HepG2 (cell line): ENCODE results near the gene SHLD3. TPM values are rescaled to one million over a fixed set of nuclear protein-coding genes. Genes with fewer than 3 reads are reported as not detected.

Experiments used
- AKAP8 ChIP-seq: sonication (generic); formaldehyde crosslinking; IDR thresholded peaks from 2 replicates; pipeline ENCODE4 v1.5.1; 2020; ENCODE audit warnings: mild to moderate bottlenecking, missing genetic modification reagents
- ETV5 ChIP-seq: IDR thresholded peaks from 2 replicates; pipeline ENCODE4 v1.6.1; 2018; ENCODE audit warnings: missing biosample characterization, missing genetic modification reagents, inconsistent platforms, borderline replicate concordance
- FIP1L1 ChIP-seq: fragments of 200-400 bp; formaldehyde crosslinking; IDR thresholded peaks from 2 replicates; pipeline ENCODE4 v1.6.1; 2018; ENCODE audit warnings: low read depth, mild to moderate bottlenecking, low read length, moderate library complexity, borderline replicate concordance; ENCODE audit not compliant: insufficient read depth
- HMG20B ChIP-seq: conservative IDR thresholded peaks from 2 replicates; pipeline ENCODE4 v1.6.1; 2016; ENCODE audit warnings: missing genetic modification reagents, missing compliant biosample characterization
- HOXA3 ChIP-seq: sonication (generic); formaldehyde crosslinking; IDR thresholded peaks from 2 replicates; pipeline ENCODE4 v1.5.0; 2020; ENCODE audit warnings: missing genetic modification reagents
- HOXD1 ChIP-seq: sonication (generic); formaldehyde crosslinking; IDR thresholded peaks from 2 replicates; pipeline ENCODE4 v1.5.0; 2020; ENCODE audit warnings: missing genetic modification reagents
- JARID2 ChIP-seq: sonication (generic); formaldehyde crosslinking; IDR thresholded peaks from 2 replicates; pipeline ENCODE4 v1.8.1; 2023; ENCODE audit warnings: missing genetic modification reagents, inconsistent platforms; ENCODE audit not compliant: insufficient replicate concordance
- RCOR2 ChIP-seq: IDR thresholded peaks from 2 replicates; pipeline ENCODE4 v1.6.1; 2016; ENCODE audit warnings: missing biosample characterization, missing genetic modification reagents
- ZNF230 ChIP-seq: sonication (generic); formaldehyde crosslinking; IDR thresholded peaks from 2 replicates; pipeline ENCODE4 v1.4.0; 2020; ENCODE audit warnings: mild to moderate bottlenecking, missing genetic modification reagents
- ZNF251 ChIP-seq: sonication (generic); formaldehyde crosslinking; IDR thresholded peaks from 2 replicates; pipeline ENCODE4 v1.9.0; 2021; ENCODE audit warnings: mild to moderate bottlenecking, missing genetic modification reagents
- ZNF468 ChIP-seq: sonication (generic); formaldehyde crosslinking; IDR thresholded peaks from 2 replicates; pipeline ENCODE4 v1.8.0; 2022; ENCODE audit warnings: mild to moderate bottlenecking, moderate library complexity, missing genetic modification reagents
- ZNF549 ChIP-seq: sonication (generic); formaldehyde crosslinking; IDR thresholded peaks from 2 replicates; pipeline ENCODE4 v1.5.0; 2020; ENCODE audit warnings: missing genetic modification reagents
- ZNF563 ChIP-seq: sonication (generic); formaldehyde crosslinking; IDR thresholded peaks from 2 replicates; pipeline ENCODE4 v1.8.0; 2022; ENCODE audit warnings: mild to moderate bottlenecking, moderate library complexity, missing genetic modification reagents
- ZNF678 ChIP-seq: sonication (generic); formaldehyde crosslinking; IDR thresholded peaks from 2 replicates; pipeline ENCODE4 v1.4.0; 2020; ENCODE audit warnings: mild to moderate bottlenecking, missing genetic modification reagents
- ZNF780A ChIP-seq: sonication (generic); formaldehyde crosslinking; IDR thresholded peaks from 2 replicates; pipeline ENCODE4 v1.8.0; 2022; ENCODE audit warnings: mild to moderate bottlenecking, missing genetic modification reagents, moderate library complexity
- polyA plus RNA-seq, 8 experiments: library from polyadenylated mRNA; depleted of rRNA in 3 of 8; stranded (reverse) in 7 of 8; unstranded in 1 of 8; fragments of >200 nt; fragmentation: Illumina TruSeq in 4 of 8; extraction: Trizol in 4 of 8; gene quantifications; 2 replicates each; pipeline versions ENCODE4 v1.2.1 to v1.2.3, GENCODE V29; 2011 to 2016; ENCODE audit warnings: low read depth in 4 of 8, missing spikeins in 1 of 8, mixed read lengths in 1 of 8; ENCODE audit not compliant: insufficient read depth in 1 of 8
- total RNA-seq, 5 experiments: library from RNA; depleted of rRNA; stranded (reverse); fragments of >200 nt; fragmentation: Illumina TruSeq; extraction: Trizol; gene quantifications; 2 replicates each; pipeline ENCODE4 v1.2.3, GENCODE V29; 2016; ENCODE audit warnings: low read depth in 1 of 5
- TF ChIP-seq, protein P1 (sequence below): sonication (generic); formaldehyde crosslinking; IDR thresholded peaks from 2 replicates; pipeline ENCODE4 v1.4.0; 2020; ENCODE audit warnings: mild to moderate bottlenecking, missing genetic modification reagents
- TF ChIP-seq, protein P2 (sequence below): sonication (generic); formaldehyde crosslinking; IDR thresholded peaks from 2 replicates; pipeline ENCODE4 v1.5.1; 2020; ENCODE audit warnings: mild to moderate bottlenecking, missing genetic modification reagents, borderline replicate concordance
- TF ChIP-seq, protein P3 (sequence below), 2 experiments: sonication (generic) in 1 of 2; formaldehyde crosslinking in 1 of 2; IDR thresholded peaks; 2 replicates each; pipeline versions ENCODE4 v1.5.1 to v1.6.1; 2011 to 2020; ENCODE audit warnings: borderline replicate concordance in 1 of 2, low read depth in 1 of 2, low read length in 1 of 2, mild to moderate bottlenecking in 1 of 2, missing genetic modification reagents in 1 of 2, moderate library complexity in 1 of 2
- TF ChIP-seq, protein P4 (sequence below): IDR thresholded peaks from 2 replicates; pipeline ENCODE4 v1.6.1; 2016; ENCODE audit warnings: missing genetic modification reagents, missing compliant biosample characterization
- TF ChIP-seq, protein P5 (sequence below): sonication (generic); formaldehyde crosslinking; IDR thresholded peaks from 2 replicates; pipeline ENCODE4 v1.4.0; 2020; ENCODE audit warnings: missing genetic modification reagents, low read depth, mild to moderate bottlenecking, borderline replicate concordance

Gene SHLD3
- total and polyA plus RNA-seq, 2 of the 13 experiments (the other 11 are each of a cell fraction or from before 2014, with no cell fraction given) = 3.6 to 6.8 TPM

DNA sequence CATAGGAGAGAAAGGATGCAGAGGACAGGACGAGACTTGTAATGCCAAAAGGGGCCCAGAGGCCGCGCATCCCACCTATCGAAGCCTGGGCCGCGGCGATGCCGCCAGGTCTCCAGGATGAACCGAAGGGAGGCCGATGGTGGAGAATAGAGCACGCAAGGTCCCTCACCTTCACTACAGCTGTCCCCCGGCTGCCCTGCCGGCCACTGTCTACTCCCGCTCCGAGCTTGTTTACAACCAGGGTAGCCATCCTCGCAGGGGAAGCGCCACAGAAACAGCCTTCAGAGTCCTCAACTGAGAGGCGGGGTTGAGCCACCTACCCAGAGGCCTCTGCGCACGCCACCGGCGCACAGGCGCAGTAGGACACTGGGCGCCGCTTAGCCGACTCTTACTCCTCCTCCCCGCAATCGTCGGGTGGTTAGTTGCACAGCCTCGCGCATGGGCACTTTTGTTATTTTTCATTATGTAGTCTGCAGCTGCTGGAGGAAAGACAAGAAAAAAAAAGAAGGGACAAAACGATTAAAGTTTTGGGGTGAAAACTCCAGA lies 729 bp upstream of the SHLD3 start, which contains the start of gene TRIM23 (continued):
- no peak for TF ChIP-seq ZNF549
- no peak for TF ChIP-seq ZNF780A (CRISPR knock-in tag)
- TF ChIP-seq ZNF678 (CRISPR knock-in tag) = no peak
- TF ChIP-seq, protein P1, sequence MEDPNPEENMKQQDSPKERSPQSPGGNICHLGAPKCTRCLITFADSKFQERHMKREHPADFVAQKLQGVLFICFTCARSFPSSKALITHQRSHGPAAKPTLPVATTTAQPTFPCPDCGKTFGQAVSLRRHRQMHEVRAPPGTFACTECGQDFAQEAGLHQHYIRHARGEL (CRISPR knock-in tag) = no peak
- TF ChIP-seq HMG20B (CRISPR knock-in tag) = no peak
- TF ChIP-seq, protein P2, sequence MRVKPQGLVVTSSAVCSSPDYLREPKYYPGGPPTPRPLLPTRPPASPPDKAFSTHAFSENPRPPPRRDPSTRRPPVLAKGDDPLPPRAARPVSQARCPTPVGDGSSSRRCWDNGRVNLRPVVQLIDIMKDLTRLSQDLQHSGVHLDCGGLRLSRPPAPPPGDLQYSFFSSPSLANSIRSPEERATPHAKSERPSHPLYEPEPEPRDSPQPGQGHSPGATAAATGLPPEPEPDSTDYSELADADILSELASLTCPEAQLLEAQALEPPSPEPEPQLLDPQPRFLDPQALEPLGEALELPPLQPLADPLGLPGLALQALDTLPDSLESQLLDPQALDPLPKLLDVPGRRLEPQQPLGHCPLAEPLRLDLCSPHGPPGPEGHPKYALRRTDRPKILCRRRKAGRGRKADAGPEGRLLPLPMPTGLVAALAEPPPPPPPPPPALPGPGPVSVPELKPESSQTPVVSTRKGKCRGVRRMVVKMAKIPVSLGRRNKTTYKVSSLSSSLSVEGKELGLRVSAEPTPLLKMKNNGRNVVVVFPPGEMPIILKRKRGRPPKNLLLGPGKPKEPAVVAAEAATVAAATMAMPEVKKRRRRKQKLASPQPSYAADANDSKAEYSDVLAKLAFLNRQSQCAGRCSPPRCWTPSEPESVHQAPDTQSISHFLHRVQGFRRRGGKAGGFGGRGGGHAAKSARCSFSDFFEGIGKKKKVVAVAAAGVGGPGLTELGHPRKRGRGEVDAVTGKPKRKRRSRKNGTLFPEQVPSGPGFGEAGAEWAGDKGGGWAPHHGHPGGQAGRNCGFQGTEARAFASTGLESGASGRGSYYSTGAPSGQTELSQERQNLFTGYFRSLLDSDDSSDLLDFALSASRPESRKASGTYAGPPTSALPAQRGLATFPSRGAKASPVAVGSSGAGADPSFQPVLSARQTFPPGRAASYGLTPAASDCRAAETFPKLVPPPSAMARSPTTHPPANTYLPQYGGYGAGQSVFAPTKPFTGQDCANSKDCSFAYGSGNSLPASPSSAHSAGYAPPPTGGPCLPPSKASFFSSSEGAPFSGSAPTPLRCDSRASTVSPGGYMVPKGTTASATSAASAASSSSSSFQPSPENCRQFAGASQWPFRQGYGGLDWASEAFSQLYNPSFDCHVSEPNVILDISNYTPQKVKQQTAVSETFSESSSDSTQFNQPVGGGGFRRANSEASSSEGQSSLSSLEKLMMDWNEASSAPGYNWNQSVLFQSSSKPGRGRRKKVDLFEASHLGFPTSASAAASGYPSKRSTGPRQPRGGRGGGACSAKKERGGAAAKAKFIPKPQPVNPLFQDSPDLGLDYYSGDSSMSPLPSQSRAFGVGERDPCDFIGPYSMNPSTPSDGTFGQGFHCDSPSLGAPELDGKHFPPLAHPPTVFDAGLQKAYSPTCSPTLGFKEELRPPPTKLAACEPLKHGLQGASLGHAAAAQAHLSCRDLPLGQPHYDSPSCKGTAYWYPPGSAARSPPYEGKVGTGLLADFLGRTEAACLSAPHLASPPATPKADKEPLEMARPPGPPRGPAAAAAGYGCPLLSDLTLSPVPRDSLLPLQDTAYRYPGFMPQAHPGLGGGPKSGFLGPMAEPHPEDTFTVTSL (CRISPR knock-in tag) = no peak
- TF ChIP-seq JARID2 = no peak
- peak; percentile 56; the same call in 1 of the 2 replicates for TF ChIP-seq ZNF230 (CRISPR knock-in tag)
- TF ChIP-seq, protein P3, sequence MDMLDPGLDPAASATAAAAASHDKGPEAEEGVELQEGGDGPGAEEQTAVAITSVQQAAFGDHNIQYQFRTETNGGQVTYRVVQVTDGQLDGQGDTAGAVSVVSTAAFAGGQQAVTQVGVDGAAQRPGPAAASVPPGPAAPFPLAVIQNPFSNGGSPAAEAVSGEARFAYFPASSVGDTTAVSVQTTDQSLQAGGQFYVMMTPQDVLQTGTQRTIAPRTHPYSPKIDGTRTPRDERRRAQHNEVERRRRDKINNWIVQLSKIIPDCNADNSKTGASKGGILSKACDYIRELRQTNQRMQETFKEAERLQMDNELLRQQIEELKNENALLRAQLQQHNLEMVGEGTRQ (IDR thresholded peaks at IDR 0.05; ENCODE audit: low read depth, low read length) = no peak
- TF ChIP-seq, protein P3 (CRISPR knock-in tag; IDR thresholded peaks at IDR 0.05; ENCODE audit: borderline replicate concordance) = no peak
- TF ChIP-seq ZNF251 (CRISPR knock-in tag) = no peak
- no peak for TF ChIP-seq RCOR2
- TF ChIP-seq ETV5 (CRISPR knock-in tag) = no peak
- TF ChIP-seq, protein P4, sequence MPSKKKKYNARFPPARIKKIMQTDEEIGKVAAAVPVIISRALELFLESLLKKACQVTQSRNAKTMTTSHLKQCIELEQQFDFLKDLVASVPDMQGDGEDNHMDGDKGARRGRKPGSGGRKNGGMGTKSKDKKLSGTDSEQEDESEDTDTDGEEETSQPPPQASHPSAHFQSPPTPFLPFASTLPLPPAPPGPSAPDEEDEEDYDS = no peak; the same call in 1 of the 2 replicates
- no peak for TF ChIP-seq HOXA3 (CRISPR knock-in tag)
- TF ChIP-seq, protein P5, sequence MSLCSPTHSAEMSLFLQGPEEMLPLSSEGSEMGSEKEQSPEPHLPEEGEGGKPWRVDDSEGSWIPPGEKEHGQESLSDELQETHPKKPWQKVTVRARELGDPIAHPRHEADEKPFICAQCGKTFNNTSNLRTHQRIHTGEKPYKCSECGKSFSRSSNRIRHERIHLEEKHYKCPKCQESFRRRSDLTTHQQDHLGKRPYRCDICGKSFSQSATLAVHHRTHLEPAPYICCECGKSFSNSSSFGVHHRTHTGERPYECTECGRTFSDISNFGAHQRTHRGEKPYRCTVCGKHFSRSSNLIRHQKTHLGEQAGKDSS = no peak; the same call in 1 of the 2 replicates
- TF ChIP-seq FIP1L1 = no peak; the same call in 1 of the 2 replicates
- TF ChIP-seq ZNF468 = no peak
- TF ChIP-seq AKAP8 = no peak
- no peak for TF ChIP-seq HOXD1 (CRISPR knock-in tag)
- TF ChIP-seq ZNF563 (CRISPR knock-in tag) = no peak
